GM04504 (cell line): ENCODE results near the gene CFD.
"Not testable (repeated sequence)": the region's sequence is repeated elsewhere in the genome, so short reads cannot be mapped to it uniquely, and the experiment has no call there.

Experiments
- DNase-seq: peaks from one replicate; pipeline ENCODE4 v3.0.0-alpha.2; 2012; ENCODE audit warnings: low read depth

CFD gene

GRCh38 chr19:888581-889385, 29.3 kb downstream of the CFD start:
- no peak for DNase-seq

GRCh38 chr19:889662-890295, 30.3 kb downstream of the CFD start:
- no peak for DNase-seq

GRCh38 chr19:890831-891230, 31.4 kb downstream of the CFD start:
- DNase-seq = no peak

- DNase-seq = not testable (repeated sequence)
These were observed 32.1 kb downstream of the CFD start for GRCh38 chr19:891421-892200.

GRCh38 chr19:892243-892893, 32.9 kb downstream of the CFD start:
- DNase-seq = no peak

GRCh38 chr19:892894-893689, 33.6 kb downstream of the CFD start, which contains the start of the genes MED16 and RNU6-9:
TSS of gene MED16 (minus strand) at chr19:893187. CDS start at chr19:891131, 2,056 bp downstream.
TSS of gene RNU6-9 (plus strand) at chr19:893484.
- peak; percentile 81 for DNase-seq

- no peak for DNase-seq
These were observed 37.0 kb downstream of the CFD start for GRCh38 chr19:896434-896833.

GRCh38 chr19:896999-897398, 37.5 kb downstream of the CFD start:
- no peak for DNase-seq

GRCh38 chr19:897442-898039, 38.1 kb downstream of the CFD start:
- no peak for DNase-seq

GRCh38 chr19:898663-899062, 39.2 kb downstream of the CFD start:
- no peak for DNase-seq

- no peak for DNase-seq
These were observed 40.0 kb downstream of the CFD start for GRCh38 chr19:899336-900042.

- no peak for DNase-seq
These were observed 40.5 kb downstream of the CFD start for GRCh38 chr19:900043-900301.

GRCh38 chr19:900302-901111, 41.0 kb downstream of the CFD start:
- DNase-seq = no peak

- no peak for DNase-seq
These were observed 42.0 kb downstream of the CFD start for GRCh38 chr19:901216-902092.

- DNase-seq = no peak
These were observed 42.6 kb downstream of the CFD start for GRCh38 chr19:902093-902370.

GRCh38 chr19:902446-903226, 43.2 kb downstream of the CFD start:
- DNase-seq = no peak

- no peak for DNase-seq
These were observed 43.9 kb downstream of the CFD start for GRCh38 chr19:903266-903797.

GRCh38 chr19:904545-904944, 45.1 kb downstream of the CFD start:
- DNase-seq = no peak
